ENCODE measurements around the gene WAPL. TPM values are rescaled to one million over a fixed set of nuclear protein-coding genes. Genes with fewer than 3 reads are reported as not detected.

The WAPL gene
- total and polyA plus RNA-seq, 2 of the 13 experiments (the other 11 are each of a cell fraction or from before 2014, with no cell fraction given), result 13.2 to 43.5 TPM

DNA sequence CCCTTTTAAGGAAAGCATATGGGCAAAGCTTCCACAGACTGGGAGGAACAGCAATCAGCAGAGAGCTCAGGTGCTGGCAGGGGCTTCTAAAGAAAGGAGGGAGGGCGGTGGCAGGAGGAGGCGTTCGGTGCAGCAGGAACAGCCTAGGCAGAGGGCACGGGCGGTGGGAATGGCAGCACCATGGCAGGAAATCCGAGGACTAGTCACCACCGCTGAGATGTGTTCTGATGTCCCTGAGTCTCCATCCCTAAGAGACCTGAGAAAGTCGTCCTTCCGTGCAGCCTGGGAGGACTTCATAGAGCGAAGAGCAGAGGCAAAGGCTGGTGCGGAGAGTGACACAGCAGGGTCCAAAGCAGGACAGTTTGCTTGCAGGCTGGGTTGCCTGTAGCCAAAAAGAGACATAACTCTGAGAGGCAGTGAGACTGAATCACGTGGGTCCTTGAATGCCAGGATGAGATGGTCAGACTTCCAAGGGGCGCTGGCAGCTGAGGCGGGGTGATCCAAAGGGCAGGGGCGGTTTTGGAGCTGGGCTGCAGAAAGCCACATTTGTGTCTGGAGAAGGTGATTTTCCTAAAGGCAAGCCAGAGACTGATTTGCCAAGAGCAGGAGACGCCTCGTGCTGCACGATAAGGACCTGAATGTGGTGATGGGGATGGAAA is 119.2 kb downstream of the WAPL start (continued):
- TF ChIP-seq, protein P1, sequence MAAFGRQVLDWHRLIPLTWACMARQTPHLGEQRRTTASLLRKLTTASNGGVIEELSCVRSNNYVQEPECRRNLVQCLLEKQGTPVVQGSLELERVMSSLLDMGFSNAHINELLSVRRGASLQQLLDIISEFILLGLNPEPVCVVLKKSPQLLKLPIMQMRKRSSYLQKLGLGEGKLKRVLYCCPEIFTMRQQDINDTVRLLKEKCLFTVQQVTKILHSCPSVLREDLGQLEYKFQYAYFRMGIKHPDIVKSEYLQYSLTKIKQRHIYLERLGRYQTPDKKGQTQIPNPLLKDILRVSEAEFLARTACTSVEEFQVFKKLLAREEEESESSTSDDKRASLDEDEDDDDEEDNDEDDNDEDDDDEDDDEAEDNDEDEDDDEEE (CRISPR knock-in tag; IDR thresholded peaks at IDR 0.05), result peak; percentile 70; the same call in 1 of the 2 replicates
- TF ChIP-seq AKAP8 (CRISPR knock-in tag; IDR thresholded peaks at IDR 0.05), result peak; percentile 92
- TF ChIP-seq, protein P2, sequence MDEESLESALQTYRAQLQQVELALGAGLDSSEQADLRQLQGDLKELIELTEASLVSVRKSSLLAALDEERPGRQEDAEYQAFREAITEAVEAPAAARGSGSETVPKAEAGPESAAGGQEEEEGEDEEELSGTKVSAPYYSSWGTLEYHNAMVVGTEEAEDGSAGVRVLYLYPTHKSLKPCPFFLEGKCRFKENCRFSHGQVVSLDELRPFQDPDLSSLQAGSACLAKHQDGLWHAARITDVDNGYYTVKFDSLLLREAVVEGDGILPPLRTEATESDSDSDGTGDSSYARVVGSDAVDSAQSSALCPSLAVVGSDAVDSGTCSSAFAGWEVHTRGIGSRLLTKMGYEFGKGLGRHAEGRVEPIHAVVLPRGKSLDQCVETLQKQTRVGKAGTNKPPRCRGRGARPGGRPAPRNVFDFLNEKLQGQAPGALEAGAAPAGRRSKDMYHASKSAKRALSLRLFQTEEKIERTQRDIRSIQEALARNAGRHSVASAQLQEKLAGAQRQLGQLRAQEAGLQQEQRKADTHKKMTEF (CRISPR knock-in tag; IDR thresholded peaks at IDR 0.05), result no peak
- 0 out of 2 replicates have a peak, but pooled peaks have one; percentile 8 for TF ChIP-seq RARA (CRISPR knock-in tag; IDR thresholded peaks at IDR 0.05)
- no peak for TF ChIP-seq AHR (CRISPR knock-in tag; IDR thresholded peaks at IDR 0.05)
- TF ChIP-seq, protein P3, sequence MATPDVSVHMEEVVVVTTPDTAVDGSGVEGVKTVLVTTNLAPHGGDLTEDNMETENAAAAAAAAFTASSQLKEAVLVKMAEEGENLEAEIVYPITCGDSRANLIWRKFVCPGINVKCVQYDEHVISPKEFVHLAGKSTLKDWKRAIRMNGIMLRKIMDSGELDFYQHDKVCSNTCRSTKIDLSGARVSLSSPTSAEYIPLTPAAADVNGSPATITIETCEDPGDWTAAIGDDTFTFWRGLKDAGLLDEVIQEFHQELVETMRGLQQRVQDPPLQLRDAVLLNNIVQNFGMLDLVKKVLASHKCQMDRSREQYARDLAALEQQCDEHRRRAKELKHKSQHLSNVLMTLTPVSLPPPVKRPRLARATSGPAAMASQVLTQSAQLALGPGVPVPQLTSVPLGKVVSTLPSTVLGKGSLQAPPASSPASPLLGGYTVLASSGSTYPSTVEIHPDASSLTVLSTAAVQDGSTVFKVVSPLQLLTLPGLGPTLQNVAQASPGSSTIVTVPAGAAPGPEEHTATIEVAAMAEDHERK (CRISPR knock-in tag; IDR thresholded peaks at IDR 0.05; ENCODE audit: low read depth), result no peak
- TF ChIP-seq, protein P4, sequence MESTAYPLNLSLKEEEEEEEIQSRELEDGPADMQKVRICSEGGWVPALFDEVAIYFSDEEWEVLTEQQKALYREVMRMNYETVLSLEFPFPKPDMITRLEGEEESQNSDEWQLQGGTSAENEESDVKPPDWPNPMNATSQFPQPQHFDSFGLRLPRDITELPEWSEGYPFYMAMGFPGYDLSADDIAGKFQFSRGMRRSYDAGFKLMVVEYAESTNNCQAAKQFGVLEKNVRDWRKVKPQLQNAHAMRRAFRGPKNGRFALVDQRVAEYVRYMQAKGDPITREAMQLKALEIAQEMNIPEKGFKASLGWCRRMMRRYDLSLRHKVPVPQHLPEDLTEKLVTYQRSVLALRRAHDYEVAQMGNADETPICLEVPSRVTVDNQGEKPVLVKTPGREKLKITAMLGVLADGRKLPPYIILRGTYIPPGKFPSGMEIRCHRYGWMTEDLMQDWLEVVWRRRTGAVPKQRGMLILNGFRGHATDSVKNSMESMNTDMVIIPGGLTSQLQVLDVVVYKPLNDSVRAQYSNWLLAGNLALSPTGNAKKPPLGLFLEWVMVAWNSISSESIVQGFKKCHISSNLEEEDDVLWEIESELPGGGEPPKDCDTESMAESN (CRISPR knock-in tag; conservative IDR thresholded peaks at IDR 0.05), result no peak
- TF ChIP-seq ZNF441 (CRISPR knock-in tag; IDR thresholded peaks at IDR 0.05; ENCODE audit: borderline replicate concordance), result no peak
- TF ChIP-seq, protein P5, sequence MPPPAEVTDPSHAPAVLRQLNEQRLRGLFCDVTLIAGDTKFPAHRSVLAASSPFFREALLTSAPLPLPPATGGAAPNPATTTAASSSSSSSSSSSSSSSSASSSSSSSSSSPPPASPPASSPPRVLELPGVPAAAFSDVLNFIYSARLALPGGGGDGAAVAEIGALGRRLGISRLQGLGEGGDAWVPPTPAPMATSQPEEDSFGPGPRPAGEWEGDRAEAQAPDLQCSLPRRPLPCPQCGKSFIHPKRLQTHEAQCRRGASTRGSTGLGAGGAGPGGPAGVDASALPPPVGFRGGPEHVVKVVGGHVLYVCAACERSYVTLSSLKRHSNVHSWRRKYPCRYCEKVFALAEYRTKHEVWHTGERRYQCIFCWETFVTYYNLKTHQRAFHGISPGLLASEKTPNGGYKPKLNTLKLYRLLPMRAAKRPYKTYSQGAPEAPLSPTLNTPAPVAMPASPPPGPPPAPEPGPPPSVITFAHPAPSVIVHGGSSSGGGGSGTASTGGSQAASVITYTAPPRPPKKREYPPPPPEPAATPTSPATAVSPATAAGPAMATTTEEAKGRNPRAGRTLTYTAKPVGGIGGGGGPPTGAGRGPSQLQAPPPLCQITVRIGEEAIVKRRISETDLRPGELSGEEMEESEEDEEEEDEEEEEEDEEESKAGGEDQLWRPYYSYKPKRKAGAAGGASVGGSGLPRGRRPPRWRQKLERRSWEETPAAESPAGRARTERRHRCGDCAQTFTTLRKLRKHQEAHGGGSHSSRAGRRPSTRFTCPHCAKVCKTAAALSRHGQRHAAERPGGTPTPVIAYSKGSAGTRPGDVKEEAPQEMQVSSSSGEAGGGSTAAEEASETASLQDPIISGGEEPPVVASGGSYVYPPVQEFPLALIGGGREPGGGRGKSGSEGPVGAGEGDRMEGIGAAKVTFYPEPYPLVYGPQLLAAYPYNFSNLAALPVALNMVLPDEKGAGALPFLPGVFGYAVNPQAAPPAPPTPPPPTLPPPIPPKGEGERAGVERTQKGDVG (CRISPR knock-in tag; IDR thresholded peaks at IDR 0.05; ENCODE audit: borderline replicate concordance), result 0 out of 2 replicates have a peak, but pooled peaks have one; percentile 79
- TF ChIP-seq, protein P6, sequence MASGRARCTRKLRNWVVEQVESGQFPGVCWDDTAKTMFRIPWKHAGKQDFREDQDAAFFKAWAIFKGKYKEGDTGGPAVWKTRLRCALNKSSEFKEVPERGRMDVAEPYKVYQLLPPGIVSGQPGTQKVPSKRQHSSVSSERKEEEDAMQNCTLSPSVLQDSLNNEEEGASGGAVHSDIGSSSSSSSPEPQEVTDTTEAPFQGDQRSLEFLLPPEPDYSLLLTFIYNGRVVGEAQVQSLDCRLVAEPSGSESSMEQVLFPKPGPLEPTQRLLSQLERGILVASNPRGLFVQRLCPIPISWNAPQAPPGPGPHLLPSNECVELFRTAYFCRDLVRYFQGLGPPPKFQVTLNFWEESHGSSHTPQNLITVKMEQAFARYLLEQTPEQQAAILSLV (CRISPR knock-in tag; IDR thresholded peaks at IDR 0.05; ENCODE audit: borderline replicate concordance), result no peak
- no peak for TF ChIP-seq ZNF563 (CRISPR knock-in tag; IDR thresholded peaks at IDR 0.05)
- no peak for TF ChIP-seq ZNF614 (CRISPR knock-in tag; IDR thresholded peaks at IDR 0.05; ENCODE audit: borderline replicate concordance)
- TF ChIP-seq KLF13 (CRISPR knock-in tag; IDR thresholded peaks at IDR 0.05), result no peak
- TF ChIP-seq NR2F2 (IDR thresholded peaks at IDR 0.05; ENCODE audit: borderline replicate concordance, low read depth), result no peak
- 0 out of 2 replicates have a peak, but pooled peaks have one; percentile 4 for TF ChIP-seq TBX2 (CRISPR knock-in tag; IDR thresholded peaks at IDR 0.05; ENCODE audit: borderline replicate concordance)
